H1 (cell line): Measurements from ENCODE around the gene BBS9. TPM values are rescaled to one million over a fixed set of nuclear protein-coding genes. Genes with fewer than 3 reads are reported as not detected.

Experiments used
- CTCF ChIA-PET: fragments of 300-600 bp; sonication (Branson Sonifier 250); formaldehyde crosslinking; loops from one replicate; lab custom pipeline; 2021; ENCODE audit not compliant: partially characterized antibody; lab: Charles Lee
- POLR2A ChIA-PET: fragments of 300-600 bp; sonication (Branson Sonifier 250); formaldehyde crosslinking; loops from one replicate; lab custom pipeline; 2021; ENCODE audit warnings: inconsistent platforms; ENCODE audit not compliant: partially characterized antibody; lab: Charles Lee
- DNase-seq, 2 experiments: peaks; one replicate each; pipeline versions ENCODE4 v3.0.0 to v3.0.0-alpha.2; 2010 to 2022; ENCODE audit warnings: low spot score in 2 of 2, low read depth in 1 of 2, mixed read lengths in 1 of 2
- FAIRE-seq: peaks from 2 replicates; lab custom pipeline; 2011; peaks lifted over from hg19 to GRCh38; lab: Jason Lieb, UNC
- H2AFZ ChIP-seq: 2 replicates; pipeline ENCODE4 v1.8.1; 2012; ENCODE audit warnings: low read length, inconsistent platforms
- H2AK5ac ChIP-seq: 2 replicates; pipeline ENCODE4 v1.6.1; 2013; ENCODE audit warnings: low read depth, low read length
- H2BK120ac ChIP-seq: replicated peaks from 2 replicates; pipeline ENCODE3; 2013; ENCODE audit warnings: low read depth, low read length, inconsistent platforms
- H2BK12ac ChIP-seq: 2 replicates; pipeline ENCODE4 v1.6.1; 2013; ENCODE audit warnings: low read depth, low read length
- H2BK15ac ChIP-seq: 2 replicates; pipeline ENCODE4 v1.6.1; 2013; ENCODE audit warnings: low read length
- H2BK20ac ChIP-seq: 2 replicates; pipeline ENCODE4 v1.6.1; 2013; ENCODE audit warnings: low read length
- H2BK5ac ChIP-seq: 2 replicates; pipeline ENCODE4 v1.6.1; 2013; ENCODE audit warnings: low read depth, low read length
- H3K14ac ChIP-seq: 2 replicates; pipeline ENCODE4 v1.6.1; 2013; ENCODE audit warnings: inconsistent platforms; ENCODE audit not compliant: insufficient read length
- H3K18ac ChIP-seq: 2 replicates; pipeline ENCODE4 v1.6.1; 2013; ENCODE audit warnings: low read length; ENCODE audit errors: extremely low read depth
- H3K23ac ChIP-seq: 2 replicates; pipeline ENCODE4 v1.6.1; 2013; ENCODE audit warnings: inconsistent platforms; ENCODE audit not compliant: insufficient read length
- H3K23me2 ChIP-seq: 2 replicates; pipeline ENCODE4 v1.6.1; 2013; ENCODE audit warnings: low read depth, low read length
- H3K27ac ChIP-seq: 2 replicates; pipeline ENCODE4 v1.6.1; 2011; ENCODE audit warnings: low read depth, low read length, inconsistent platforms
- H3K27me3 ChIP-seq, 4 experiments: replicated peaks in 1 of 4; 1 replicate in 1 of 4; 2 replicates in 3 of 4; pipeline versions ENCODE4 v1.6.1 to v1.8.1; 2011 to 2013; ENCODE audit warnings: low read length in 3 of 4, mild to moderate bottlenecking in 3 of 4, inconsistent platforms in 2 of 4, mixed read lengths in 2 of 4, moderate library complexity in 1 of 4; ENCODE audit not compliant: control insufficient read depth in 3 of 4, insufficient read depth in 3 of 4; ENCODE audit errors: extremely low read depth in 1 of 4
- H3K36me3 ChIP-seq, 4 experiments: 2 replicates each; pipeline versions ENCODE4 v1.6.1 to v1.8.1; 2011 to 2013; ENCODE audit warnings: mild to moderate bottlenecking in 4 of 4, low read length in 3 of 4, moderate library complexity in 2 of 4, control low read depth in 1 of 4, inconsistent platforms in 1 of 4; ENCODE audit not compliant: insufficient read depth in 4 of 4, control insufficient read depth in 2 of 4
- H3K4ac ChIP-seq: replicated peaks from 2 replicates; pipeline ENCODE3; 2013; ENCODE audit warnings: low read length, low read depth, mixed read lengths, inconsistent platforms; ENCODE audit not compliant: insufficient read length
- H3K4me1 ChIP-seq, 4 experiments: replicated peaks in 1 of 4; 1 replicate in 1 of 4; 2 replicates in 3 of 4; pipeline versions ENCODE4 v1.6.1 to v1.8.1; 2011 to 2013; ENCODE audit warnings: low read length in 3 of 4, inconsistent platforms in 2 of 4, mixed read lengths in 1 of 4; ENCODE audit not compliant: insufficient read depth in 4 of 4, control insufficient read depth in 3 of 4
- H3K4me2 ChIP-seq, 2 experiments: 2 replicates each; pipeline versions ENCODE4 v1.6.1 to v1.8.1; 2011 to 2013; ENCODE audit warnings: low read depth in 2 of 2, low read length in 2 of 2, control low read depth in 1 of 2, inconsistent platforms in 1 of 2, mild to moderate bottlenecking in 1 of 2; ENCODE audit not compliant: insufficient read depth in 1 of 2
- H3K4me3 ChIP-seq, 4 experiments: fragments of 200-600, 300-600 bp in 1 of 4; sonication (generic), shearing (Covaris generic), sonication (Bioruptor Twin) in 1 of 4; 2 replicates each; pipeline versions ENCODE4 v1.5.1 to v1.8.1; 2011 to 2016; ENCODE audit warnings: low read length in 4 of 4, low read depth in 3 of 4, control low read depth in 2 of 4, inconsistent platforms in 2 of 4, mild to moderate bottlenecking in 2 of 4, mixed read lengths in 1 of 4, moderate library complexity in 1 of 4; ENCODE audit not compliant: insufficient read depth in 2 of 4; ENCODE audit errors: extremely low read depth in 1 of 4
- H3K56ac ChIP-seq: replicated peaks from 2 replicates; pipeline ENCODE3; 2013; ENCODE audit warnings: low read depth, mild to moderate bottlenecking, mixed read lengths, low read length, inconsistent platforms; ENCODE audit not compliant: insufficient read length
- H3K79me1 ChIP-seq: 2 replicates; pipeline ENCODE4 v1.6.1; 2013; ENCODE audit warnings: low read depth, low read length, control low read depth
- H3K79me2 ChIP-seq, 2 experiments: 2 replicates each; pipeline versions ENCODE4 v1.6.1 to v1.8.1; 2012 to 2013; ENCODE audit warnings: low read length in 2 of 2, mild to moderate bottlenecking in 2 of 2, inconsistent platforms in 1 of 2; ENCODE audit not compliant: insufficient read depth in 2 of 2, control insufficient read depth in 1 of 2
- H3K9ac ChIP-seq, 4 experiments: replicated peaks in 1 of 4; 1 replicate in 1 of 4; 2 replicates in 3 of 4; pipeline versions ENCODE4 v1.6.1 to v1.8.1; 2011 to 2013; ENCODE audit warnings: low read depth in 3 of 4, low read length in 3 of 4, control low read depth in 2 of 4, mild to moderate bottlenecking in 2 of 4, moderate library complexity in 2 of 4, inconsistent platforms in 1 of 4; ENCODE audit errors: extremely low read depth in 1 of 4
- H3K9me3 ChIP-seq, 2 experiments: 2 replicates each; pipeline versions ENCODE4 v1.6.1 to v1.8.1; 2012 to 2013; ENCODE audit warnings: mild to moderate bottlenecking in 2 of 2, moderate library complexity in 2 of 2, control low read depth in 1 of 2, inconsistent platforms in 1 of 2, low read depth in 1 of 2, low read length in 1 of 2, mixed read lengths in 1 of 2; ENCODE audit not compliant: insufficient read depth in 2 of 2
- H4K20me1 ChIP-seq, 2 experiments: replicated peaks in 1 of 2; 2 replicates each; pipeline versions ENCODE3 to v1.8.1; 2011 to 2013; ENCODE audit warnings: inconsistent platforms in 2 of 2, low read length in 2 of 2, mild to moderate bottlenecking in 1 of 2; ENCODE audit not compliant: insufficient read depth in 2 of 2, control insufficient read depth in 1 of 2
- H4K5ac ChIP-seq: 2 replicates; pipeline ENCODE4 v1.6.1; 2013; ENCODE audit warnings: low read length, low read depth, mixed read lengths, inconsistent platforms; ENCODE audit not compliant: insufficient read length
- H4K8ac ChIP-seq: 2 replicates; pipeline ENCODE4 v1.8.0; 2013; ENCODE audit warnings: mild to moderate bottlenecking, moderate library complexity, low read length, inconsistent platforms; ENCODE audit not compliant: insufficient read depth; ENCODE audit errors: extremely low read depth
- H4K91ac ChIP-seq: replicated peaks from 2 replicates; pipeline ENCODE3; 2013; ENCODE audit warnings: low read length, mixed read lengths, inconsistent platforms; ENCODE audit not compliant: insufficient read length
- HDAC6 ChIP-seq: IDR thresholded peaks from one replicate; pipeline ENCODE4 v1.7.1; 2012; ENCODE audit warnings: low read depth, mild to moderate bottlenecking, inconsistent platforms, low read length, moderate library complexity
- JUN ChIP-seq: IDR thresholded peaks from 2 replicates; pipeline ENCODE4 v1.6.1; 2011; ENCODE audit warnings: low read depth, mild to moderate bottlenecking, improper control_type of control experiment, low read length
- KDM1A ChIP-seq: fragments of 200-600, 300-600 bp; sonication (generic); IDR thresholded peaks from 2 replicates; pipeline ENCODE4 v1.7.1; 2016; ENCODE audit warnings: mild to moderate bottlenecking, low read length, borderline replicate concordance
- KDM4A ChIP-seq: IDR thresholded peaks from one replicate; pipeline ENCODE4 v1.7.1; 2012; ENCODE audit warnings: low read depth, mild to moderate bottlenecking, moderate library complexity, low read length, inconsistent platforms; ENCODE audit not compliant: severe bottlenecking
- MAFK ChIP-seq: IDR thresholded peaks from 2 replicates; pipeline ENCODE4 v1.6.1; 2012; ENCODE audit warnings: low read depth, mild to moderate bottlenecking, improper control_type of control experiment, low read length
- NANOG ChIP-seq: IDR thresholded peaks from 2 replicates; pipeline ENCODE4 v1.6.1; 2011; ENCODE audit warnings: low read length, low read depth, mild to moderate bottlenecking, inconsistent platforms; ENCODE audit not compliant: insufficient read depth, poor library complexity, severe bottlenecking
- POLR2A ChIP-seq, 2 experiments: IDR thresholded peaks; 1 replicate in 1 of 2; 2 replicates in 1 of 2; pipeline ENCODE4 v1.6.1; 2011; ENCODE audit warnings: low read depth in 2 of 2, low read length in 2 of 2, mild to moderate bottlenecking in 2 of 2; ENCODE audit errors: control extremely low read depth in 1 of 2
- RNF2 ChIP-seq: fragments of 200-900, 300-1000 bp; sonication (generic); IDR thresholded peaks from 2 replicates; pipeline ENCODE4 v1.7.1; 2016; ENCODE audit warnings: borderline replicate concordance, low read depth, mild to moderate bottlenecking, antibody characterized with exemption, low read length; ENCODE audit not compliant: poor library complexity, severe bottlenecking; ENCODE audit errors: missing control alignments
- SIRT6 ChIP-seq: IDR thresholded peaks from one replicate; pipeline ENCODE4 v1.7.1; 2012; ENCODE audit warnings: low read length, inconsistent platforms
- SP1 ChIP-seq: IDR thresholded peaks from 2 replicates; pipeline ENCODE4 v1.6.1; 2011; ENCODE audit warnings: low read depth, low read length
- YY1 ChIP-seq: IDR thresholded peaks from 2 replicates; pipeline ENCODE4 v1.6.1; 2011; ENCODE audit warnings: low read depth, mild to moderate bottlenecking, low read length
- WGBS, 2 experiments: shearing (Covaris generic) in 1 of 2; methylation state at CpG; one replicate each; pipeline versions ENCODE4 v1.1.6 to v1.1.7; 2013 to 2015; ENCODE audit warnings: low lambda C conversion rate in 2 of 2, mixed read lengths in 2 of 2, inconsistent platforms in 1 of 2, low coverage in 1 of 2, missing lambda C conversion rate in 1 of 2; ENCODE audit not compliant: insufficient replicate concordance in 2 of 2, insufficient coverage in 1 of 2, insufficient read length in 1 of 2; ENCODE audit errors: extremely low coverage in 1 of 2, missing lambda C conversion rate in 1 of 2; 5-methylcytosine and 5-hydroxymethylcytosine counted together
- polyA plus RNA-seq, 7 experiments: library from polyadenylated mRNA; depleted of rRNA in 3 of 7; stranded (reverse) in 5 of 7; unstranded in 2 of 7; fragments of >200 nt in 5 of 7; fragments of 200-250 nt in 2 of 7; gene quantifications; 1 replicate in 5 of 7; 2 replicates in 1 of 7; 4 replicates in 1 of 7; pipeline versions ENCODE4 v1.2.1 to v1.2.3, GENCODE V29; 2011 to 2013; ENCODE audit warnings: missing spikeins in 2 of 7, mixed read lengths in 2 of 7
- total RNA-seq: library from RNA; stranded (reverse); fragmentation: NEBNext Ultra II Directional; extraction: Animal tissue kit (Norgen Biotek cat#: 25700); gene quantifications from 2 replicates; pipeline ENCODE4 v1.2.1, GENCODE V29; 2021
- TF ChIP-seq, protein P1 (sequence below), 3 experiments: IDR thresholded peaks; 1 replicate in 2 of 3; 2 replicates in 1 of 3; pipeline versions ENCODE4 v1.5.1 to v1.6.1; 2011; ENCODE audit warnings: low read length in 3 of 3, mild to moderate bottlenecking in 3 of 3, inconsistent platforms in 2 of 3, low read depth in 1 of 3, moderate library complexity in 1 of 3; ENCODE audit not compliant: insufficient read depth in 1 of 3; ENCODE audit errors: control extremely low read depth in 1 of 3

BBS9 gene
- total and polyA plus RNA-seq, 2 of the 8 experiments (the other 6 are each of a cell fraction or from before 2014, with no cell fraction given), result 22.3 to 37.0 TPM

GRCh38 chr7:33127085-33127484 is 2.3 kb upstream of the BBS9 start:
- Histone ChIP-seq H4K8ac (no peak overlapping the region), H3K4me2 (no peak overlapping the region), H3K79me2 (no peaks in the 10 kb centered on the region), H2BK15ac (no peak overlapping the region), H3K23ac (no peak overlapping the region), H3K4me3 (no peak overlapping the region), H3K14ac (no peak overlapping the region), H3K27ac (no peak overlapping the region), H3K56ac (no peak overlapping the region), H4K20me1 (no peaks in the 10 kb centered on the region), H2BK20ac (no peak overlapping the region), H3K18ac (no peak overlapping the region), H4K91ac (no peak overlapping the region), H3K9me3 (no peaks in the 10 kb centered on the region), H2AK5ac (no peak overlapping the region), H3K36me3 (no peaks in the 10 kb centered on the region), H2BK5ac (no peak overlapping the region), H3K9ac (no peak overlapping the region), H4K5ac (no peak overlapping the region), H3K4ac (no peak overlapping the region), H3K27me3 (no peaks in the 10 kb centered on the region), H2BK12ac (no peak overlapping the region), H3K4me1 (no peaks in the 10 kb centered on the region), H3K23me2 (peaks cover 7% of the 10 kb centered on the region; the same call in 1 of the 2 replicates), H3K79me1 (no peaks in the 10 kb centered on the region), H2BK120ac (no peak overlapping the region), H2AFZ (no peak overlapping the region)
- POLR2A ChIA-PET, result no interaction called here
- FAIRE-seq (no peak), DNase-seq (no peak)
- CTCF ChIA-PET, result interaction anchor here (0.6 to 1.3 kb wide), 3 partner anchors 12 to 366 kb away, joined by 3 to 5 read pairs (median 4); no protein-coding TSS in a partner anchor
- TF ChIP-seq HDAC6 (no peak), RNF2 (no peak), POLR2A (IDR thresholded peaks at IDR 0.05; ENCODE audit: control extremely low read depth in 1 of 2, low read depth in 2 of 2, low read length in 2 of 2) (no peak), SP1 (no peak), YY1 (no peak), MAFK (no peak), KDM4A (no peak), NANOG (no peak), SIRT6 (no peak), JUN (no peak), KDM1A (no peak)
- TF ChIP-seq, protein P1, sequence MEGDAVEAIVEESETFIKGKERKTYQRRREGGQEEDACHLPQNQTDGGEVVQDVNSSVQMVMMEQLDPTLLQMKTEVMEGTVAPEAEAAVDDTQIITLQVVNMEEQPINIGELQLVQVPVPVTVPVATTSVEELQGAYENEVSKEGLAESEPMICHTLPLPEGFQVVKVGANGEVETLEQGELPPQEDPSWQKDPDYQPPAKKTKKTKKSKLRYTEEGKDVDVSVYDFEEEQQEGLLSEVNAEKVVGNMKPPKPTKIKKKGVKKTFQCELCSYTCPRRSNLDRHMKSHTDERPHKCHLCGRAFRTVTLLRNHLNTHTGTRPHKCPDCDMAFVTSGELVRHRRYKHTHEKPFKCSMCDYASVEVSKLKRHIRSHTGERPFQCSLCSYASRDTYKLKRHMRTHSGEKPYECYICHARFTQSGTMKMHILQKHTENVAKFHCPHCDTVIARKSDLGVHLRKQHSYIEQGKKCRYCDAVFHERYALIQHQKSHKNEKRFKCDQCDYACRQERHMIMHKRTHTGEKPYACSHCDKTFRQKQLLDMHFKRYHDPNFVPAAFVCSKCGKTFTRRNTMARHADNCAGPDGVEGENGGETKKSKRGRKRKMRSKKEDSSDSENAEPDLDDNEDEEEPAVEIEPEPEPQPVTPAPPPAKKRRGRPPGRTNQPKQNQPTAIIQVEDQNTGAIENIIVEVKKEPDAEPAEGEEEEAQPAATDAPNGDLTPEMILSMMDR (IDR thresholded peaks at IDR 0.05; ENCODE audit: control extremely low read depth in 1 of 3, insufficient read depth in 1 of 3, low read depth in 1 of 3, low read length in 3 of 3), result no peak
- WGBS, 2 experiments, result 69% methylated on average over 2 of the region's 2 CpGs; no CpG with 5 or more reads in 1 of the 2 experiments
